KMS-11 (cell line): ENCODE results near the gene ADAMTS19.

ENCODE experiments used
- H2AFZ ChIP-seq: fragments of 200-600 bp; sonication (generic); 2 replicates; pipeline ENCODE4 v1.6.1; 2016; ENCODE audit warnings: antibody characterized with exemption, mixed run types, low read depth
- H3K27ac ChIP-seq: fragments of 200-600 bp; sonication (generic); 2 replicates; pipeline ENCODE4 v1.6.1; 2016; ENCODE audit warnings: mild to moderate bottlenecking, mixed run types
- H3K27me3 ChIP-seq: fragments of 200-600 bp; sonication (generic); 2 replicates; pipeline ENCODE4 v1.6.1; 2017; ENCODE audit warnings: mild to moderate bottlenecking, low read depth, mixed run types, moderate library complexity; ENCODE audit not compliant: insufficient read depth
- H3K36me3 ChIP-seq: fragments of 200-600 bp; sonication (generic); 2 replicates; pipeline ENCODE4 v1.6.1; 2017; ENCODE audit warnings: mild to moderate bottlenecking, mixed run types; ENCODE audit not compliant: insufficient read depth
- H3K4me1 ChIP-seq: fragments of 200-600 bp; sonication (generic); 2 replicates; pipeline ENCODE4 v1.6.1; 2016; ENCODE audit warnings: mild to moderate bottlenecking, low read depth, mixed run types; ENCODE audit not compliant: poor library complexity, severe bottlenecking
- H3K4me2 ChIP-seq: fragments of 200-600 bp; sonication (generic); 2 replicates; pipeline ENCODE4 v1.7.0; 2016; ENCODE audit warnings: mild to moderate bottlenecking, mixed run types
- H3K4me3 ChIP-seq: fragments of 200-600 bp; sonication (generic); IDR thresholded peaks from 2 replicates; pipeline ENCODE4 v1.6.1; 2017; ENCODE audit warnings: low read depth, low read length, mixed read lengths; ENCODE audit not compliant: insufficient read depth
- H3K79me2 ChIP-seq: fragments of 200-600 bp; sonication (generic); 2 replicates; pipeline ENCODE4 v1.6.1; 2016; ENCODE audit warnings: low read depth, mixed run types; ENCODE audit not compliant: insufficient read depth
- H3K9ac ChIP-seq: fragments of 200-600 bp; sonication (generic); 2 replicates; pipeline ENCODE4 v1.6.1; 2016; ENCODE audit warnings: mild to moderate bottlenecking, mixed run types
- H4K20me1 ChIP-seq: fragments of 200-600 bp; sonication (generic); 2 replicates; pipeline ENCODE4 v1.6.1; 2016; ENCODE audit warnings: mild to moderate bottlenecking, mixed run types; ENCODE audit not compliant: insufficient read depth
- CTCF ChIP-seq: fragments of 200-600 bp; sonication (generic); conservative IDR thresholded peaks from 2 replicates; pipeline ENCODE4 v1.6.1; 2017; ENCODE audit warnings: low read depth, mild to moderate bottlenecking, antibody characterized with exemption, low read length, moderate library complexity, mixed read lengths

The ADAMTS19 gene

GRCh38 chr5:129509363-129509975 lies 49.4 kb downstream of the ADAMTS19 start:
- H3K4me3 ChIP-seq, result no peak overlapping the region

GRCh38 chr5:129511291-129511690 lies 51.2 kb downstream of the ADAMTS19 start:
- Histone ChIP-seq H3K4me1 (no peaks in the 10 kb centered on the region), H3K9ac (no peak overlapping the region), H3K27ac (no peak overlapping the region), H3K27me3 (no peaks in the 10 kb centered on the region), H3K4me3 (no peak overlapping the region), H4K20me1 (no peaks in the 10 kb centered on the region), H2AFZ (no peak overlapping the region), H3K4me2 (no peak overlapping the region), H3K36me3 (no peaks in the 10 kb centered on the region), H3K79me2 (no peaks in the 10 kb centered on the region)
- no peak for TF ChIP-seq CTCF

More at GRCh38 chr5:129509363-129509975, 49.4 kb downstream of the ADAMTS19 start:
- no peak overlapping the region for H3K4me2 ChIP-seq
- H3K27ac ChIP-seq, result no peak overlapping the region
- H3K79me2 ChIP-seq, result no peaks in the 10 kb centered on the region
- no peak for TF ChIP-seq CTCF
- H3K9ac ChIP-seq, result no peak overlapping the region
- no peaks in the 10 kb centered on the region for H4K20me1 ChIP-seq
- no peak overlapping the region for H2AFZ ChIP-seq
- no peaks in the 10 kb centered on the region for H3K27me3 ChIP-seq
- no peaks in the 10 kb centered on the region for H3K36me3 ChIP-seq
- H3K4me1 ChIP-seq, result no peaks in the 10 kb centered on the region

- no peaks in the 10 kb centered on the region for H3K4me1 ChIP-seq
- no peaks in the 10 kb centered on the region for H3K27me3 ChIP-seq
- H3K9ac ChIP-seq, result no peak overlapping the region
- H3K4me2 ChIP-seq, result no peak overlapping the region
- H3K4me3 ChIP-seq, result no peak overlapping the region
- no peak overlapping the region for H3K27ac ChIP-seq
- no peaks in the 10 kb centered on the region for H3K36me3 ChIP-seq
- H4K20me1 ChIP-seq, result no peaks in the 10 kb centered on the region
- H2AFZ ChIP-seq, result no peak overlapping the region
- H3K79me2 ChIP-seq, result no peaks in the 10 kb centered on the region
- no peak for TF ChIP-seq CTCF
Measured at GRCh38 chr5:129541051-129541450, 81.0 kb downstream of the ADAMTS19 start.

GRCh38 chr5:129541648-129542251 lies 81.7 kb downstream of the ADAMTS19 start:
- Histone ChIP-seq H3K4me3 (no peak overlapping the region), H3K79me2 (no peaks in the 10 kb centered on the region), H4K20me1 (no peaks in the 10 kb centered on the region), H3K4me1 (no peaks in the 10 kb centered on the region), H3K27ac (no peak overlapping the region), H3K36me3 (no peaks in the 10 kb centered on the region), H2AFZ (no peak overlapping the region), H3K4me2 (no peak overlapping the region), H3K27me3 (no peaks in the 10 kb centered on the region), H3K9ac (no peak overlapping the region)
- no peak; the same call in 1 of the 2 replicates for TF ChIP-seq CTCF
